K562 (cell line): ENCODE measurements around the gene COL5A1. TPM values are rescaled to one million over a fixed set of nuclear protein-coding genes. Genes with fewer than 3 reads are reported as not detected.

Source experiments
- ATAC-seq: fragments of 200-7000 bp; cut with Tn5 transposase; 3 replicates; pipeline ENCODE4 v1.9.1; 2020; ENCODE audit warnings: moderate library complexity
- BruUV-seq: library from RNA; stranded (reverse); fragments of 400-500 nt; replicated peaks from 2 replicates; lab custom pipeline; 2021; lab: Mats Ljungman, UMichigan
- CTCF ChIA-PET: fragments of 300-600 bp; formaldehyde crosslinking; extraction: SDS; loops from one replicate; lab custom pipeline; 2021; ENCODE audit warnings: low intra/inter-chr PET ratio; lab: Yijun Ruan, JAX
- POLR2A ChIA-PET: fragments of 300-600, 350-650 bp; sonication (Branson Sonifier 250); formaldehyde crosslinking; extraction: SDS; loops from one replicate; lab custom pipeline; 2021; ENCODE audit warnings: antibody characterized with exemption, inconsistent platforms; lab: Yijun Ruan, JAX
- DNase-seq, 4 experiments: peaks; one replicate each; pipeline versions ENCODE4 v3.0.0 to v3.0.0-alpha.2; 2011 to 2018; ENCODE audit warnings: low spot score in 3 of 4, mixed read lengths in 3 of 4; ENCODE audit errors: extremely low read depth in 1 of 4
- FAIRE-seq: peaks from 2 replicates; lab custom pipeline; 2011; peaks lifted over from hg19 to GRCh38; lab: Jason Lieb, UNC
- H2AFZ ChIP-seq: 2 replicates; pipeline ENCODE4 v1.6.0; 2011; ENCODE audit warnings: low read depth, low read length, control low read depth, inconsistent platforms
- H3K27ac ChIP-seq: fragments of 200-600 bp; 3 replicates; pipeline ENCODE4 v1.8.0; 2011; ENCODE audit warnings: low read depth, mild to moderate bottlenecking, control low read depth, inconsistent platforms, low read length, moderate library complexity, mixed read lengths; ENCODE audit errors: extremely low read depth
- H3K27me3 ChIP-seq, 2 experiments: fragments of 300-600 bp in 1 of 2; 2 replicates in 1 of 2; 3 replicates in 1 of 2; pipeline versions ENCODE4 v1.6.0 to v1.8.0; 2011; ENCODE audit warnings: inconsistent platforms in 2 of 2, low read length in 2 of 2, mild to moderate bottlenecking in 1 of 2, mixed read lengths in 1 of 2, moderate library complexity in 1 of 2; ENCODE audit not compliant: control insufficient read depth in 2 of 2, insufficient read depth in 2 of 2
- H3K36me3 ChIP-seq: fragments of 300-600 bp; 3 replicates; pipeline ENCODE4 v1.8.0; 2011; ENCODE audit warnings: mild to moderate bottlenecking, low read length, inconsistent platforms; ENCODE audit not compliant: control insufficient read depth, insufficient read depth
- H3K4me1 ChIP-seq, 2 experiments: fragments of 200-600 bp in 1 of 2; replicated peaks in 1 of 2; 2 replicates in 1 of 2; 3 replicates in 1 of 2; pipeline versions ENCODE4 v1.5.1 to v1.8.0; 2011; ENCODE audit warnings: inconsistent platforms in 2 of 2, low read length in 2 of 2, mild to moderate bottlenecking in 1 of 2, mixed read lengths in 1 of 2, moderate library complexity in 1 of 2; ENCODE audit not compliant: control insufficient read depth in 2 of 2, insufficient read depth in 2 of 2
- H3K4me2 ChIP-seq: 2 replicates; pipeline ENCODE4 v1.6.1; 2011; ENCODE audit warnings: low read length, control low read depth, inconsistent platforms, mixed read lengths; ENCODE audit not compliant: insufficient read depth
- H3K4me3 ChIP-seq: fragments of 200-600 bp; sonication (generic), shearing (Covaris generic); 2 replicates; pipeline ENCODE4 v1.5.1; 2016; ENCODE audit warnings: control low read depth, inconsistent platforms
- H3K79me2 ChIP-seq: fragments of 200-600 bp; 3 replicates; pipeline ENCODE4 v1.8.0; 2011; ENCODE audit warnings: low read length, inconsistent platforms; ENCODE audit not compliant: control insufficient read depth, insufficient read depth
- H3K9ac ChIP-seq, 2 experiments: 2 replicates each; pipeline versions ENCODE4 v1.6.0 to v1.6.1; 2011; ENCODE audit warnings: low read depth in 2 of 2, low read length in 2 of 2, control low read depth in 1 of 2, inconsistent platforms in 1 of 2, mild to moderate bottlenecking in 1 of 2, mixed read lengths in 1 of 2; ENCODE audit not compliant: insufficient read depth in 1 of 2
- H3K9me1 ChIP-seq: one replicate; pipeline ENCODE4 v1.6.0; 2011; ENCODE audit warnings: inconsistent platforms, mild to moderate bottlenecking, low read length, moderate library complexity; ENCODE audit not compliant: control insufficient read depth, insufficient read depth
- H3K9me3 ChIP-seq: replicated peaks from 2 replicates; pipeline ENCODE4 v1.5.1; 2011; ENCODE audit warnings: low read depth, low read length, inconsistent platforms; ENCODE audit not compliant: control insufficient read depth, insufficient read depth
- H4K20me1 ChIP-seq: replicated peaks from 2 replicates; pipeline ENCODE4 v1.6.1; 2011; ENCODE audit warnings: low read length, inconsistent platforms, mixed read lengths; ENCODE audit not compliant: control insufficient read depth, insufficient read depth
- ARID1B ChIP-seq: fragments of 450-650 bp; IDR thresholded peaks from 2 replicates; pipeline ENCODE4 v1.6.1; 2016; ENCODE audit warnings: antibody characterized with exemption, mild to moderate bottlenecking, inconsistent platforms
- ARID2 ChIP-seq: fragments of 450-650 bp; IDR thresholded peaks from 2 replicates; pipeline ENCODE4 v1.6.1; 2017; ENCODE audit warnings: antibody characterized with exemption, mild to moderate bottlenecking
- BRD9 ChIP-seq: fragments of 450-650 bp; IDR thresholded peaks from 2 replicates; pipeline ENCODE4 v1.6.1; 2018; ENCODE audit warnings: low read depth; ENCODE audit not compliant: partially characterized antibody
- CBFA2T2 ChIP-seq: fragments of 450-650 bp; conservative IDR thresholded peaks from 2 replicates; pipeline ENCODE4 v1.6.1; 2017; ENCODE audit warnings: mild to moderate bottlenecking
- CTBP1 ChIP-seq: fragments of 450-650 bp; IDR thresholded peaks from 2 replicates; pipeline ENCODE4 v1.6.1; 2016; ENCODE audit warnings: borderline replicate concordance
- E4F1 ChIP-seq: fragments of 250-450 bp; sonication (Bioruptor Pico); IDR thresholded peaks from 2 replicates; pipeline ENCODE4 v1.5.0; 2021; ENCODE audit warnings: mild to moderate bottlenecking, borderline replicate concordance
- FOXK2 ChIP-seq, 2 experiments: fragments of 450-650 bp; IDR thresholded peaks in 1 of 2; conservative IDR thresholded peaks in 1 of 2; 2 replicates each; pipeline ENCODE4 v1.6.1; 2016; ENCODE audit warnings: low read depth in 2 of 2, mild to moderate bottlenecking in 1 of 2
- POLR2H ChIP-seq: IDR thresholded peaks from 2 replicates; pipeline ENCODE4 v1.6.1; 2016; ENCODE audit warnings: missing genetic modification characterization, low read depth, mild to moderate bottlenecking, control low read depth, missing compliant biosample characterization, moderate library complexity
- RFX7 ChIP-seq: fragments of 250-450 bp; sonication (Bioruptor Pico); IDR thresholded peaks from 2 replicates; pipeline ENCODE4 v1.5.1; 2021; ENCODE audit warnings: mild to moderate bottlenecking
- SNAPC5 ChIP-seq: fragments of 250-450 bp; sonication (Bioruptor Pico); IDR thresholded peaks from 2 replicates; pipeline ENCODE4 v1.8.0; 2021; ENCODE audit warnings: moderate library complexity, mild to moderate bottlenecking, inconsistent platforms
- ZKSCAN1 ChIP-seq: fragments of 150-350 bp; IDR thresholded peaks from 2 replicates; pipeline ENCODE4 v1.6.1; 2016; ENCODE audit warnings: low read depth, low read length
- ZNF121 ChIP-seq: sonication (generic); formaldehyde crosslinking; conservative IDR thresholded peaks from 2 replicates; pipeline ENCODE4 v1.8.0; 2022; ENCODE audit warnings: missing genetic modification reagents
- ZNF23 ChIP-seq: fragments of 250-450 bp; sonication (Bioruptor Pico); IDR thresholded peaks from 2 replicates; pipeline ENCODE4 v1.4.0; 2020; ENCODE audit warnings: mild to moderate bottlenecking
- ZNF586 ChIP-seq: fragments of 450-650 bp; formaldehyde crosslinking; conservative IDR thresholded peaks from 2 replicates; pipeline ENCODE4 v1.4.0; 2020; ENCODE audit warnings: mild to moderate bottlenecking, moderate library complexity
- WGBS: fragments of 100-300 bp; shearing (Covaris generic); methylation state at CpG from one replicate; pipeline ENCODE4 v1.1.6; 2016; ENCODE audit warnings: low coverage, mixed read lengths; ENCODE audit not compliant: insufficient coverage; ENCODE audit errors: missing lambda C conversion rate; 5-methylcytosine and 5-hydroxymethylcytosine counted together
- in situ Hi-C: fragments of 300-500 bp; cut with MboI; formaldehyde crosslinking; loops from 4 replicates; pipeline ENCODE4 v1.15.0; 2018; ENCODE audit warnings: inconsistent platforms, mixed read lengths
- intact Hi-C: fragments of 100-400 bp; cut with micrococcal nuclease; formaldehyde crosslinking; loops from 2 replicates; pipeline ENCODE4 v1.14.2; 2022
- polyA plus RNA-seq, 8 experiments: library from polyadenylated mRNA; depleted of rRNA in 4 of 8; stranded (reverse) in 5 of 8; unstranded in 3 of 8; fragments of >200 nt; fragmentation: Nextera tagmentation in 2 of 8; fragmentation: Illumina TruSeq in 1 of 8; extraction: Ambion mirVana in 2 of 8; extraction: Trizol in 1 of 8; gene quantifications; 2 replicates each; pipeline versions ENCODE4 v1.2.1 to v1.2.3, GENCODE V29; 2011 to 2014; ENCODE audit warnings: inconsistent platforms in 1 of 8, missing spikeins in 1 of 8
- total RNA-seq, 7 experiments: library from RNA; depleted of rRNA in 6 of 7; stranded (reverse); fragments of >200 nt in 6 of 7; fragmentation: Illumina TruSeq in 2 of 7; extraction: Trizol in 2 of 7; gene quantifications; 2 replicates each; pipeline versions ENCODE4 v1.2.1 to v1.2.3, GENCODE V29; 2011 to 2021; ENCODE audit warnings: low replicate concordance in 1 of 7

The COL5A1 gene
- total and polyA plus RNA-seq, 9 of the 15 experiments (the other 6 are each of a cell fraction or from before 2014, with no cell fraction given) = under 0.01 to 0.13 (median 0.04) TPM; not detected in 6

- H2AFZ ChIP-seq = no peak overlapping the region
- WGBS = 8% methylated on average over 5 of the region's 5 CpGs
- no peak overlapping the region for H3K9ac ChIP-seq
- no peak for ATAC-seq
- H3K27ac ChIP-seq = no peak overlapping the region
- H3K4me2 ChIP-seq = no peak overlapping the region
- ChIA-PET POLR2A (no interaction called here), CTCF (no interaction called here)
- H3K4me3 ChIP-seq = no peak overlapping the region
- FAIRE-seq = no peak
- H3K4me1 ChIP-seq = no peaks in the 10 kb centered on the region
- no TSS peak for BruUV-seq
- H3K27me3 ChIP-seq = peaks cover 14 to 35% of the 10 kb centered on the region in 2 experiments
- TF ChIP-seq FOXK2 (conservative IDR thresholded peaks at IDR 0.05 in 1 of 2, IDR thresholded peaks at IDR 0.05 in 1 of 2; ENCODE audit: low read depth in 2 of 2) = no peak
- no peak for TF ChIP-seq ZNF586 (CRISPR knock-in tag)
- no peak for TF ChIP-seq ZNF121 (CRISPR knock-in tag)
- no peak for TF ChIP-seq SNAPC5 (CRISPR knock-in tag)
- TF ChIP-seq CTBP1 = no peak
- TF ChIP-seq ARID1B = no peak
- 0 out of 2 replicates have a peak, but pooled peaks cover 3% of the 10 kb centered on the region for H4K20me1 ChIP-seq
- no peak for DNase-seq
- no peaks in the 10 kb centered on the region for H3K9me1 ChIP-seq
- H3K9me3 ChIP-seq = no peaks in the 10 kb centered on the region
- H3K79me2 ChIP-seq = no peaks in the 10 kb centered on the region
- intact Hi-C loops = no loop called here
- in situ Hi-C loops = no loop called here
- no peaks in the 10 kb centered on the region for H3K36me3 ChIP-seq
These were observed 250.1 kb downstream of the COL5A1 start for GRCh38 chr9:134891713-134892112.

- POLR2A ChIA-PET = no interaction called here
- ATAC-seq (no peak), FAIRE-seq (no peak), DNase-seq (no peak)
- no peak overlapping the region for H3K27ac ChIP-seq
- H3K4me3 ChIP-seq = no peak overlapping the region
- no TSS peak for BruUV-seq
- H2AFZ ChIP-seq = no peak overlapping the region
- peaks cover 9 to 30% of the 10 kb centered on the region in 2 experiments; a peak in 3 of 5 replicates for H3K27me3 ChIP-seq
- WGBS = 0% methylated on average over 6 of the region's 6 CpGs
- no peaks in the 10 kb centered on the region for H3K9me1 ChIP-seq
- H3K9me3 ChIP-seq = no peaks in the 10 kb centered on the region
- 0 out of 2 replicates have a peak, but pooled peaks cover 3% of the 10 kb centered on the region for H4K20me1 ChIP-seq
- H3K4me1 ChIP-seq = no peaks in the 10 kb centered on the region
- intact Hi-C loops = no loop called here
- CTCF ChIA-PET = no interaction called here
- H3K4me2 ChIP-seq = no peak overlapping the region
- H3K9ac ChIP-seq = no peak overlapping the region
- H3K79me2 ChIP-seq = no peaks in the 10 kb centered on the region
- no peaks in the 10 kb centered on the region for H3K36me3 ChIP-seq
- in situ Hi-C loops = no loop called here
- TF ChIP-seq ZNF23 (CRISPR knock-in tag) = no peak
- TF ChIP-seq RFX7 (CRISPR knock-in tag) = no peak
- TF ChIP-seq BRD9 = no peak
- no peak for TF ChIP-seq ARID2
- TF ChIP-seq POLR2H (tag) = no peak
- TF ChIP-seq E4F1 (CRISPR knock-in tag) = no peak
- no peak for TF ChIP-seq ZKSCAN1
- TF ChIP-seq CBFA2T2 = no peak
These were observed 250.6 kb downstream of the COL5A1 start for GRCh38 chr9:134892221-134892620.
